MM.1S (cell line): Measurements from ENCODE around the gene PON2.

Experiments
- CTCF ChIP-seq: fragments of 300-600 bp; sonication (generic); IDR thresholded peaks from 2 replicates; pipeline ENCODE4 v1.5.1; 2016; ENCODE audit warnings: antibody characterized with exemption, low read length, mixed read lengths
- EZH2 ChIP-seq: fragments of 300-600 bp; sonication (generic); optimal IDR thresholded peaks from 2 replicates; pipeline ENCODE3; 2017; ENCODE audit warnings: low read depth, mild to moderate bottlenecking, antibody characterized with exemption, low read length, mixed read lengths
- EZH2phosphoT487 ChIP-seq: fragments of 300-600 bp; sonication (generic); IDR thresholded peaks from 2 replicates; pipeline ENCODE4 v1.6.1; 2018; ENCODE audit warnings: antibody characterized with exemption, low read length

- TF ChIP-seq CTCF (no peak), EZH2 (no peak), EZH2phosphoT487 (no peak)
Measured at GRCh38 chr7:95375591-95376257, 59.1 kb downstream of the PON2 start.
